Activated T-cell treated with anti-CD3 and anti-CD28 coated beads, Interleukin-2, amount 50 U/mL, for 72 hours (primary cell): Measurements from ENCODE around the gene LSS. TPM values are rescaled to one million over a fixed set of nuclear protein-coding genes. Genes with fewer than 3 reads are reported as not detected.

Experiments
- ATAC-seq, 2 donors: fragments of 150-1000 bp; cut with Tn5 transposase; replicated peaks in 1 of 2; 2 replicates each; pipeline ENCODE4 v1.10.0; 2021; ENCODE audit warnings: moderate library complexity in 2 of 2, mild to moderate bottlenecking in 1 of 2
- DNase-seq, 2 donors: peaks; one replicate each; pipeline ENCODE4 v3.0.0; 2021 to 2022; ENCODE audit warnings: mixed read lengths in 1 of 2
- H3K27ac Mint-ChIP-seq: one replicate; pipeline ENCODE4 v1.8.0; 2022; ENCODE audit warnings: mild to moderate bottlenecking, moderate library complexity, mixed read lengths
- H3K27me3 Mint-ChIP-seq: one replicate; pipeline ENCODE4 v1.8.0; 2022; ENCODE audit warnings: low read depth, mixed read lengths
- H3K36me3 Mint-ChIP-seq, 2 donors: one replicate each; pipeline ENCODE4 v1.8.0; 2022; ENCODE audit warnings: mixed read lengths in 2 of 2, mild to moderate bottlenecking in 1 of 2; ENCODE audit not compliant: insufficient read depth in 2 of 2
- H3K4me1 Mint-ChIP-seq: one replicate; pipeline ENCODE4 v1.8.0; 2022; ENCODE audit warnings: low read depth, mixed read lengths
- H3K4me3 Mint-ChIP-seq, 2 donors: one replicate each; pipeline ENCODE4 v1.8.0; 2022; ENCODE audit warnings: mild to moderate bottlenecking in 2 of 2, mixed read lengths in 2 of 2, moderate library complexity in 2 of 2
- H3K9me3 Mint-ChIP-seq, 2 donors: one replicate each; pipeline ENCODE4 v1.8.0; 2022; ENCODE audit warnings: mixed read lengths in 2 of 2
- total RNA-seq, 2 donors: library from RNA; stranded (reverse); gene quantifications; one replicate each; pipeline ENCODE4 v1.2.3, GENCODE V29; 2022

The LSS gene
- total RNA-seq, result 10 to 100 TPM; 18.9 to 22.4 TPM

DNA sequence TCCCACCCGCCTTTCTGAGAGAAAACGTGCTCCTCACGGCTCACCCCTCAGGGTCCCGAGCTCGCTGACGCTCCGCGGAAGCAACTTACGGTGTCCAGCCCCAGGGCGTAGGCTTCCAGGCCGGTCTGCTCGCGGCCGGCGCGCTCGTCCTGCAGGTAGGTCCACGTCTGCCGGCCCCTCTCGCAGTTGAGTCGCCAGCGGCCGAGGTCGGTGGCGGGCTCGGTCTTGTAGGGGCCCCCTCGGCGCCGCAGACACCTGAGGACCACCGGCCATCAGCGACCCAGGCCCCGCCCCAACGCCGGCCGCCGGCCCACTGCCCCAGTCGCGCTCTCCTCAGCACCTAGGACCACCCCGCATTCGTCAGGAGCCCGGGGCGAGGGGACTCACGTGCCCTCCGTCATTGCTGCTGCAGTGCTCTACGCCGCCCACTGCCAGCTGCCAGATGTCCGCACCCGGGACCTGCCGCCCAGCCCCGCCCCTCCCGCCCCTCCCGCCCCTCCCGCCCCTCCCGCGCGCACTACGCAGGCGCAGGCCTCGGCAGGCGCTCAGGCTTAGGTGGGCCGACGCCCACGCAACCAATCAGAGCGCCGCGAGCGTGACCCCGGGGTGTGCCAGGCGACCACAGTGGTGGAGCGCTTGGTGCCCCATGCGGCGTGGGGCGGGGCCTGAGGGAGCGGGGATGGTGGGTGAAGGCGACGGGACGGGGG, at the start of gene LSS:
Gene LSS, minus strand, starts transcription at position 430 of the 707 bp plus-strand sequence. Its CDS starts 29 bp downstream, at position 401.
- Mint-ChIP-seq H3K9me3 (peaks cover 0 to 3% of the 10 kb centered on the region in 2 donors), H3K4me1 (peaks cover 52% of the 10 kb centered on the region), H3K4me3 (peak within 1 kb of the TSS; percentile 91 to 93), H3K27me3 (no peaks in the 10 kb centered on the region), H3K27ac (peak within 1 kb of the TSS; percentile 85), H3K36me3 (peaks cover 3 to 13% of the 10 kb centered on the region in 2 donors)
- DNase-seq (peak; percentile 98), ATAC-seq (peak; percentile 90 to 92)

DNA sequence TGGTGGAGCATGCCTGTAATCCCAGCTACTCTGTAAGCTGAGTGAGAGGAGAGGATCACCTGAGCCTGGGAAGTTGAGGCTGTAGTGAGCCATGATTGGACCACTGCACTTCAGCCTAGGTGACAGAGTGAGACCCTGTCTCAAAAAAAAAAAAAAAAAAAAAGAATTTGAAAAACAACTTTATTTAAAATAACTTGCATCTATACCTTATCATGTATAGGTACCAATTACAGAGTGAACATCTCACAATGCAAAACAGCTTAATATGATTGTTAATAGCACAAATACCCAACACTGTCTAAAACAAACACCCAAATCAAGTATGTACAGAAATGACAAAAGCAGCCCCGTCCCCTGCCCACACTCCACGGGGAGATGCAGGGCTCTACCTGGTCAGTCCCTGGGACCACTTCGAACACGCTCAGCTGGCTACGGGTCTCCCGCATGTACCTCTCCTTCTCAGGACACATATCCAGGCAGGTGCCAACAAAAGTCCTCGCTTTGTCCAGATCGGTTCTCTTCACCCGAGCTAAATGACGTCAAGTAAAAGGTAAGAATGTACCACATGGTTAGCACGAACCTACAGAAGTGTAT, 46.3 kb upstream of the LSS start:
- DNase-seq (no peak), ATAC-seq (no peak)
- Mint-ChIP-seq H3K36me3 (peaks cover 13 to 40% of the 10 kb centered on the region in 2 donors), H3K27me3 (no peaks in the 10 kb centered on the region), H3K4me3 (no peak overlapping the region), H3K9me3 (no peaks in the 10 kb centered on the region), H3K4me1 (peaks cover 5% of the 10 kb centered on the region), H3K27ac (no peak overlapping the region)

DNA sequence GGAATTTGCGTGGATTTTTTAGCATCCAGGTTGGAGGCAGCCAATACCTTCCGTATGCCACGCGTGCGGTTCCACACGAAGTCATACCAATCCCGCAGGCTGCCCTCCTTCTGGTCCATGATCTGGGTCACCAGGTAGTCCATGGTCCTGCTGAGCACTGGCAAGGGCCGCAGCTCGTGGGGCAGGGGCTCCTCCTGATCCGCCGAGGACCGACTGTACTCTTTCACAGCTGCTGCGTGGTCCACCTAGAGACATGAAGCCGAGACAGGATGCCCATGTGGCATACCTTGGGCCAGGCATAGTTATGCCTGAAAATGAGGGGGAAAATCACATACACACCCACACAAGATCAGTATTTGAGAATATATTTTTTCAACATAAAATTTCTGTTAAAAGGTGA, 44.8 kb upstream of the LSS start:
- H3K4me3 Mint-ChIP-seq, result no peak overlapping the region
- no peaks in the 10 kb centered on the region for H3K4me1 Mint-ChIP-seq
- H3K27me3 Mint-ChIP-seq, result no peaks in the 10 kb centered on the region
- DNase-seq, result no peak
- no peak for ATAC-seq
- no peaks in the 10 kb centered on the region for H3K9me3 Mint-ChIP-seq
- no peak overlapping the region for H3K27ac Mint-ChIP-seq
- peaks cover 13 to 35% of the 10 kb centered on the region in 2 donors for H3K36me3 Mint-ChIP-seq

DNA sequence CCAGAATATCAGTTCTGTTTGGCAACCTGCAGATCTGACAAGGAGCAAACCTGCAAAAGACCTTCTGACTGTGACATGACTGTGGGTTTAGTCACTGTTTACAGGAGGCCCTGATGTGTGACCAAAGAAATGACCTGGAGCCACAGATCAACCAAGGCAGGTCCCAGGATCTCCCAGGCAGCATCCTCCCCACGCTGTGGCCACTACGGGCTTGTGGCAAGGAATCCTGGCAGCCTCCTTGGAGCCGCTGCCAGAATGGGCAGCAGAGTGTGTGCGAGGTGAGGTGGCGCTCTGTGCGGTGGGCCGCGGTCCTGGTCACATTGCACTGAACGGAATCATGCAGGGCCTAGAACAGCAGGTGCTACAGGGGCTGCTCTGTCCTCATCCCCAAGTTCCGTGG, 40.9 kb upstream of the LSS start:
- H3K36me3 Mint-ChIP-seq, result peaks cover 10 to 28% of the 10 kb centered on the region in 2 donors
- H3K27me3 Mint-ChIP-seq, result no peaks in the 10 kb centered on the region
- H3K4me1 Mint-ChIP-seq, result no peaks in the 10 kb centered on the region
- ATAC-seq (no peak), DNase-seq (no peak)
- H3K27ac Mint-ChIP-seq, result no peak overlapping the region
- no peaks in the 10 kb centered on the region for H3K9me3 Mint-ChIP-seq
- no peak overlapping the region for H3K4me3 Mint-ChIP-seq

DNA sequence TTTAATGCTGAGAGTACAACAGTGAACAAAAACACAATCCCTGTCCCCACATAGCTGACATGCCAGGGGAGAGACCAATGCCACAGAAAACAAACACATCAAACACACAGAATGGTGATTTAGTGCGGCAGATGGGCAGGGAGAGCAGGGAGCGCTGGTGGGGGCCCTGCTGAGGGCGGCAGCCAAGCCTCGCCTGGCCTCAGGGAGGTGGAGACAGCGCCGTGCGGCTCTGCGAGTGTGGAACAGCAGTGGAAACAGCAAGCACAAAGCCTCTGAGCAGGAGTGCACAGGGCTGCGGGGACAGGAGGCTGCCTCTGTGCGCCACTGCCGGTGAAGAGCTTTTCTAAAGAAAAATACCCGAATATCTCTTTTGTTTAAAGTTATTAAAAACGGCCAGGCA, 39.8 kb upstream of the LSS start:
- Mint-ChIP-seq H3K4me1 (no peaks in the 10 kb centered on the region), H3K27me3 (no peaks in the 10 kb centered on the region), H3K4me3 (no peak overlapping the region), H3K36me3 (peaks cover 7 to 20% of the 10 kb centered on the region in 2 donors), H3K27ac (no peak overlapping the region), H3K9me3 (no peaks in the 10 kb centered on the region)
- DNase-seq (no peak), ATAC-seq (no peak)

DNA sequence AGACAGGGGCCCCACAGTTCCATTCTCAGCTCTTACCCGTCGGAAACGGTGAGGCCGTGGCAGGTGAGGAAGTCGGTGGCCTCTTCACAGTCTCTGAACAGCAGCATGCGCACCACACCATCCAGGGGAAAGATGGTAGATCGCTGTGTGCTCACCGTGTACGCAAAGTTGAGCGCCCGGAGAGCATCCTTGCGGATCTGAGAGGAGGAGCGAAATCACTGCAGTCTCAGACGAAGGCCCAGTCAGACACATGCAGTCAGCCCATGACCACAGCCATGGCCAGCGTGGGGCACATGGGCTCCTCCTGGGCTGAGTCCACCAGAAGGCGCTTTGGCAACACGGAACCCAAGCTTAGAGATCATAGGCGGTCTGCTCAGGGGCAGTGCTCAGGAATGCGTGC, 38.4 kb upstream of the LSS start:
- H3K4me1 Mint-ChIP-seq, result no peaks in the 10 kb centered on the region
- no peak overlapping the region for H3K27ac Mint-ChIP-seq
- ATAC-seq (no peak), DNase-seq (no peak)
- H3K36me3 Mint-ChIP-seq, result peaks cover 2 to 14% of the 10 kb centered on the region in 2 donors
- no peak overlapping the region for H3K4me3 Mint-ChIP-seq
- H3K9me3 Mint-ChIP-seq, result no peaks in the 10 kb centered on the region
- no peaks in the 10 kb centered on the region for H3K27me3 Mint-ChIP-seq

DNA sequence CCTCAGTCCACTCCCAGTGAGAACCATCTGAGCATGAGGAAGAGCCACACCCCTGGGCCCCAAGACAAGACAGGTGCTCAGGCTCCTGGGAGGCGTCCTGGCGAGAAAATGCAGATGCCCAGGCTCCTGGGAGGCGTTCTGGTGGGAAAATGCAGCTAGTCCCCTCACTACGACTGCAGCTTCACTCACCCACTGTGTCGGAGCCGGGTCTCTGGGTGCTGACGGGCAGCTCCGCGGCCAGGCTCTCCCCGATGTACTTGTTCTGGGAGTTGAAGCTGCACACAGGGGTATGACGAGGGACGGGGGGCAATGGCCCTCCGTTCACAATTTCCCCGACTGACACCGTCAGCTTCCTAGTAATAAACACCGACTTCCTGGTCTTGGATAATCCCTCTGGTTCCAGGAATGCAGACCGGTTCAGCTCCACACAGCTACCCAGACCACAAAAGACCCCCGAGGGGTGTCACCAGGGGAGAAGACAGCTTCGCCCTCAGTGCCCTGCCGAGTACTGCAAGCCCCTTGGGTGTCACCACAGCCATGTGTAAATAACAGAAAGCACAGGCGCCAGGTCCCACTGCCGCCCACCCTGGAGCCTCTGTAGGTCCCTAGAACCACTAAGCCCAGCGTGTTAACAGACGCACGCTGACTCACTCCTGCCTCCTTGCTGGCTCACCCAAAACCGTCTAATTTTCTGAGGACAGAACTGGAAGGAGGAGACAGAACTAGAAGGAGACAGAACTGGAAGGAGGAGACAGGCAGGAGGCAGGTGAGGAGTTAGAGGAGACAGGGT, 37.4 kb upstream of the LSS start:
- H3K27me3 Mint-ChIP-seq, result no peaks in the 10 kb centered on the region
- ATAC-seq (no peak), DNase-seq (no peak)
- no peaks in the 10 kb centered on the region for H3K4me1 Mint-ChIP-seq
- H3K27ac Mint-ChIP-seq, result no peak overlapping the region
- peaks cover 2 to 17% of the 10 kb centered on the region in 2 donors for H3K36me3 Mint-ChIP-seq
- H3K9me3 Mint-ChIP-seq, result no peaks in the 10 kb centered on the region
- H3K4me3 Mint-ChIP-seq, result no peak overlapping the region

DNA sequence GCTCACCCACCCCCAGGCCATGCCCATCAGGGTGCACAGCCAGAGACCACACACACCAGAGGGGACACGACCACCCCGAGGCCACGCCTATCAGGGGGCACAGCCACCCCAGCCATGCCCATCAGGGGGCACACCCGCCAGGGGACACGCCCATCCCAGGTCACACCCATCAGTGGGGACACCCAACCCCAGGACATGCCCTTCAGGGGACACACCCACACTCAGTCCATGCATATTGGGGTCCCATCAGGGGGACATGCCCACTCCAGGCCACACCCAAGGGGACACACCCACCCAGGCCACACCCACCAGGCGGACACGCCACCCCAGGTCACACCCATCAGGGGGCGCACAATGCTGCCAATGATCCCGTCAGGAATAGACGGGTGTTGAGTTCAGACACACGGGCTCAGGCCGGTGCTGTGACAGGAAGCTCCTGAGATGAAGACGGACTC, 36.1 kb upstream of the LSS start:
- H3K27ac Mint-ChIP-seq, result no peak overlapping the region

DNA sequence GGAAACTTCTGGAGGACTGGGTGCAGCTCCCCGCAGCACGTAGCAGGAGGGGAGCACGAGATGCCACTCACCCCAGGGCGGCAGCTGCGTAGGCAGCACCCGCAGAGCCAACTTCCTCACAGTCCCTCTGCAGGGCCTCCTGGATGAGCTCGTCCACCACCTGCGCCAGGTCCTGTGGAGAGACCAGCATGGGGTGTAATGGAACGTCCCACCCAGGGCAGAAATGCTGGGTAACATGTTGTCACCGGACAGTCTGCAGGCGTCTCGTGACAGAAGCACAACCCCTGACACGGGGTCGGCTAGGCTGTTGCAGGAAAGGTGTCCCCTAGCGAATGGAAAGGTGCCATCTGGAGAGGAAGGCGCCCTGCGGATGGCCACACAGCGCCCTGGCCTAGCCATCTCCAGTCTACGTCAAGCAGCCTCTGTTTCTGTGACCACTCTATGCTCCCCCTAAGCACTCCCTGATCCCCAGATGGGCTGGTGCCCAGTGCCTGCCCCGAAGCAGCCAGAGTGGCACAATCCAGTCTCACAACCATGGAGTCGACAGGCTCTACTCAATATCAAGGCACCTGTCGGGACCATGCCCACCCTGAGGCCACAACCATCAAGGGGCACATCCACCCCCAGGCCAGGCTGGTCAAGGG, 35.6 kb upstream of the LSS start:
- no peak for DNase-seq
- Mint-ChIP-seq H3K27ac (no peak overlapping the region), H3K9me3 (no peaks in the 10 kb centered on the region), H3K27me3 (no peaks in the 10 kb centered on the region), H3K4me1 (no peaks in the 10 kb centered on the region), H3K36me3 (peaks cover 2 to 15% of the 10 kb centered on the region in 2 donors), H3K4me3 (no peak overlapping the region)
- ATAC-seq, result no peak

More for the DNA sequence above, 36.1 kb upstream of the LSS start:
- no peaks in the 10 kb centered on the region for H3K4me1 Mint-ChIP-seq
- ATAC-seq (no peak), DNase-seq (no peak)
- H3K9me3 Mint-ChIP-seq, result no peaks in the 10 kb centered on the region
- peaks cover 2 to 12% of the 10 kb centered on the region in 2 donors for H3K36me3 Mint-ChIP-seq
- H3K4me3 Mint-ChIP-seq, result no peak overlapping the region
- H3K27me3 Mint-ChIP-seq, result no peaks in the 10 kb centered on the region

DNA sequence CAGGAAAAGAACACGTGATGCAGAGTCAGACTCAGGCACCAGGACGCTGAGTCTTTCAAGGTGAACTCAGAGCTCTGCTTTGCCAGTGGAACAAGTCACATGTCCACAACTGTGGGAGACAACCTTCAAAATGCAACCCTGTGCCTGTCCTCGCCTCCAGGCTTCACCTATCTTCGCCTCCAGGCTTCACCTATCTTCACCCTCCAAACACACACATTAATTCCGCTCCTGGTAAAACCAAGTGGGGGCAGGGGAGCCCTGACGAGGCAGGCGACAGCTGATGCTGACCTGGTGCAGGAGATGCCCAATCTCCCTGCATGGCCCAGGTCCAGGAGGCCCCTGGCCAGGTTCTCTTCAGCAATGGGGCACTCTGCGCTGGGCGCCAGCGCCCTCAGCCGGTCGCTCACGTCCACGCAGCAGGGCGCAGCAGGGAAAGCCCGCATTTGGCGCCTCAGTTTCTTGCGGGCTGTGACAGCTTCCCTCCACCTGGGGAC, 28.0 kb upstream of the LSS start:
- no peak for DNase-seq
- H3K27ac Mint-ChIP-seq, result no peak overlapping the region
- no peaks in the 10 kb centered on the region for H3K27me3 Mint-ChIP-seq
- H3K9me3 Mint-ChIP-seq, result peaks cover 0 to 1% of the 10 kb centered on the region in 2 donors
- H3K4me3 Mint-ChIP-seq, result no peak overlapping the region
- H3K4me1 Mint-ChIP-seq, result peaks cover 22% of the 10 kb centered on the region
- no peak for ATAC-seq
- H3K36me3 Mint-ChIP-seq, result peaks cover 9 to 47% of the 10 kb centered on the region in 2 donors

DNA sequence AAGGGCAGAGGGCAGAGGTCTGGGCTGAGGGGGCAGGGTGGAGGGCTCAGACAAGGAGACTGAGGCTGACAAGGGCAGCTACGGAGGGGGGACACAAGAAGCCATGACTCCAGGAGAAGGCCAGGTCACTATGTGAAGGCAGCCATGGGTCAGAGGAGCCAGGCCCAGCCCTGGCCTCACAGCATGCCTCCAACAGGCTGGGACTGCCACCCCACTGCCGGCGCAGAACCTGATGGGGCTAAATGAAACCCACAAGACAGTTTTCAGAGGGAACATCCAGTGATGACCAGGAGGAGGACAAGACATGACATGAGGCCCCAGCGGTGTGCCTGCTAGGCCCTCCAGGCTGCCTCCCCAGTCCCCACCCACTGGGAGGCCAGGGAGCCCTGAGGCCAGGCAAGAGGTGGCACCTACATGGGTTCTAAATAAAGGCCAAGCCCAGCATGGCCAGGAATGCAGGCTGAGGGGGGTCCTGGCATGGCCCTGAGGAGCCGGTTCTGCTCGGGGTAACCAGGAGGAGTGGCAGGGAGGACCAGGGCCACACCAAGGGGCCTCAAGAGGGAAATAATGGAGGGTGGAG, 27.3 kb upstream of the LSS start:
- no peak for DNase-seq
- Mint-ChIP-seq H3K4me1 (peaks cover 26% of the 10 kb centered on the region), H3K9me3 (peaks cover 0 to 1% of the 10 kb centered on the region in 2 donors), H3K27ac (no peak overlapping the region), H3K4me3 (no peak overlapping the region), H3K27me3 (no peaks in the 10 kb centered on the region), H3K36me3 (peaks cover 9 to 46% of the 10 kb centered on the region in 2 donors)
- no peak for ATAC-seq

DNA sequence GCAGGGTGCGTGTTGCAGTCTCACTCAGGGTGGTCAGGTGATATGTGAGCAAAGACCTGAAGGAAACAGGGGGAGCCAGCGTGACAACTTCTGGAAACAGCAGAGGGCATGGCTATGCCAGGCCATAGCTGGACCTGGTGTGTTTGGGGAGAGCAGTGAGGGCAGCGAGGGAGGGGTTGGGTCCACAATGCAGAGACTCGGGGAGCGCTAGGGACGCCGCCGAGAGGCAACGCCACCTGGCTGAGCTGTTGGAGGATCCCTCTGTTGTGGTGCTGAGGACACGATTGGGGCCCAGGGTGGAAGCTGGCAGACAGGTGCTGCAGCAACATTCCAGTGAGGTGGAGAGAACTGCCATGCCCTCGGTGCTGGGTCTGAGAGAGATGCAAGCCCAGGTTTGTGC, 26.6 kb upstream of the LSS start:
- Mint-ChIP-seq H3K4me3 (no peak overlapping the region), H3K27ac (peak overlapping the region; percentile 27), H3K36me3 (peaks cover 9 to 46% of the 10 kb centered on the region in 2 donors), H3K4me1 (peaks cover 33% of the 10 kb centered on the region), H3K9me3 (peaks cover 0 to 1% of the 10 kb centered on the region in 2 donors), H3K27me3 (no peaks in the 10 kb centered on the region)
- DNase-seq (no peak), ATAC-seq (no peak)
